MM.1S (cell line): Measurements from ENCODE around the gene FOXA2.

Source experiments
- CTCF ChIP-seq: fragments of 300-600 bp; sonication (generic); IDR thresholded peaks from 2 replicates; pipeline ENCODE4 v1.5.1; 2016; ENCODE audit warnings: antibody characterized with exemption, low read length, mixed read lengths
- EZH2 ChIP-seq: fragments of 300-600 bp; sonication (generic); optimal IDR thresholded peaks from 2 replicates; pipeline ENCODE3; 2017; ENCODE audit warnings: low read depth, mild to moderate bottlenecking, antibody characterized with exemption, low read length, mixed read lengths

GRCh38 chr20:22604815-22605214, 20.4 kb upstream of the FOXA2 start:
- TF ChIP-seq EZH2 (no peak), CTCF (no peak)
